Activated CD4-positive, alpha-beta T cell treated with anti-CD3 and anti-CD28 coated beads for 36 hours (primary cell): Measurements from ENCODE around the gene CDK14. TPM values are rescaled to one million over a fixed set of nuclear protein-coding genes. Genes with fewer than 3 reads are reported as not detected.

ENCODE experiments used
- ATAC-seq: fragments of 200-7000 bp; cut with Tn5 transposase; one replicate; pipeline ENCODE4 v1.10.0; 2021; ENCODE audit warnings: mild to moderate bottlenecking, moderate library complexity
- CTCF ChIA-PET: fragments of 350-600 bp; sonication (Branson Sonifier 250); formaldehyde crosslinking; loops from one replicate; lab custom pipeline; 2021; ENCODE audit warnings: antibody characterized with exemption; lab: Charles Lee
- POLR2A ChIA-PET: fragments of 350-600 bp; sonication (Branson Sonifier 250); formaldehyde crosslinking; loops from one replicate; lab custom pipeline; 2021; ENCODE audit warnings: antibody characterized with exemption, inconsistent platforms; lab: Charles Lee
- DNase-seq: peaks from one replicate; pipeline ENCODE4 v3.0.0-alpha.2; 2020
- H3K27ac Mint-ChIP-seq: one replicate; pipeline ENCODE4 v1.8.0; 2021; ENCODE audit warnings: mixed read lengths
- H3K27me3 Mint-ChIP-seq: one replicate; pipeline ENCODE4 v1.8.0; 2021; ENCODE audit warnings: mixed read lengths
- H3K36me3 Mint-ChIP-seq: one replicate; pipeline ENCODE4 v1.8.0; 2021; ENCODE audit warnings: low read depth, mixed read lengths
- H3K4me1 Mint-ChIP-seq: one replicate; pipeline ENCODE4 v1.8.0; 2021; ENCODE audit warnings: mixed read lengths
- H3K4me3 Mint-ChIP-seq: one replicate; pipeline ENCODE4 v1.8.0; 2021; ENCODE audit warnings: mild to moderate bottlenecking, moderate library complexity, mixed read lengths
- H3K9me3 Mint-ChIP-seq: one replicate; pipeline ENCODE4 v1.8.0; 2021; ENCODE audit warnings: low read depth, mixed read lengths
- intact Hi-C, 2 experiments: fragments of 100-400 bp; cut with DNase I in 1 of 2; cut with micrococcal nuclease in 1 of 2; formaldehyde crosslinking; loops; one replicate each; pipeline versions ENCODE4 v1.14.2 to v1.15.1; 2022 to 2024; cut with DNase I, micrococcal nuclease
- total RNA-seq, 2 experiments: library from RNA; stranded (reverse); gene quantifications; one replicate each; pipeline ENCODE4 v1.2.3, GENCODE V29; 2021

Gene CDK14
- total RNA-seq, 2 experiments from 2014 or later: 0.80 to 0.84 TPM

DNA sequence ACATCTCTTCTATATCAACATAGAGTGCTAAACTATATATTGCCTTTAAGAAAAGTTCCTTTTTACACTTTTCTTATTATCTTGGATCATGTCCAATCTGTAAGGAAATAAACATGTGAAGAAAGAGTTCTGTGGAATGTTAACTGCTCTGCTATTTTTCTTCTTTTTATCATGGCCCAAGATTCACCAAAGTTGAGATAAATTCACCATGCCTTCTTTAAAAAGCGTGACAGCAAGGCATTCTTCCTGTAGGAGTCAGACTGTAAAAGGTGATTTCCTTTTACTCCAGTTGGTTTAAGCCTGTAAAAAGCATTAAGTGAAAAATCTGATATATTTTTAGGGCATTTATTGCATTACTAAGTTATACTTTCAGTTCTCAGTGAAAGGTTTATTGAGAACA, 502.4 kb downstream of the CDK14 start:
- ATAC-seq (no peak), DNase-seq (no peak)
- intact Hi-C loops: no loop called here
- Mint-ChIP-seq H3K36me3 (no peaks in the 10 kb centered on the region), H3K9me3 (no peaks in the 10 kb centered on the region), H3K27me3 (no peaks in the 10 kb centered on the region), H3K4me1 (no peaks in the 10 kb centered on the region), H3K27ac (no peak overlapping the region), H3K4me3 (no peak overlapping the region)
- ChIA-PET POLR2A (no interaction called here), CTCF (no interaction called here)

DNA sequence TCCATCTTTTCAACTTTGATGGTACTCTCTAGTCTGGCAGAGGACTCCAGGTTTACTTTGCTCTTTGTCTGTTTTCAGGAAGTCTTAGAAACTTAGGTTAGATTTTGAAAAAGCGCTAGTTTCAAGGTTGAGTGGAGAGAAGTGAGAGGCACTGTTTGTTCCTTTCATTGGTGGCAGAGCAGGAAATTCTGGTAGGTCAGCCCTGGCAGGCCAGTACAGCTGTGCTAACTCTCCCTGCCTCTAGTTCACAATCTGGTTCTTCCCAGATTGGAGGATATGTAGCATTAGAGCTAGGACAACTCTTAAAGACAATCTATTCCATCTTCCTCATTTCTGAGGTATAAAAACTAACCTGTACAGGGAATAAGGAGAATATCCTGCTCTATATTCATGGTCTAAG, 507.2 kb downstream of the CDK14 start:
- Mint-ChIP-seq H3K4me3 (no peak overlapping the region), H3K4me1 (no peaks in the 10 kb centered on the region), H3K27ac (no peak overlapping the region), H3K36me3 (no peaks in the 10 kb centered on the region), H3K27me3 (no peaks in the 10 kb centered on the region), H3K9me3 (no peaks in the 10 kb centered on the region)
- no peak for DNase-seq
- no peak for ATAC-seq
- POLR2A ChIA-PET: no interaction called here
- CTCF ChIA-PET: no interaction called here
- intact Hi-C loops: no loop called here

DNA sequence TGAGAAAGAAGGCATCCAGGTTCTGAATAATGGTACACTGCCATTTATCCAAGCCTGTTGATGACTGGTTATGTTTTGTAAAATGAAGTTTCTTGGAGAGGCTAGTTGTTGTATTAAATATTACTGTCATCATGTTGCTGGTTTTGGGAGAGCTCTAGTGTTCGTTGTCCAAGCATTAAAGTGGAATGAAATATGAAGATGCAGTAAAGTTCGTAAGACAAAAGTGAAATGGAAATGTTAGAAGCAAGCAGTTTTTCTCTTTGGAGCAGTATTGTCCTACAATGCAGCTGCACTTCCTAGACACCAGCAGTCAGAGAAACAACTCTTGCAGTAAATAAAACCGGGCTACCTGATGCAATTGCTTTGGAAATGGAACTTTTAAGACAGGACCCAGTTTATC, 511.3 kb downstream of the CDK14 start:
- Mint-ChIP-seq H3K4me3 (no peak overlapping the region), H3K4me1 (no peaks in the 10 kb centered on the region), H3K9me3 (no peaks in the 10 kb centered on the region), H3K27me3 (no peaks in the 10 kb centered on the region), H3K27ac (no peak overlapping the region), H3K36me3 (no peaks in the 10 kb centered on the region)
- ChIA-PET CTCF (no interaction called here), POLR2A (no interaction called here)
- DNase-seq (no peak), ATAC-seq (no peak)
- intact Hi-C loops: no loop called here

DNA sequence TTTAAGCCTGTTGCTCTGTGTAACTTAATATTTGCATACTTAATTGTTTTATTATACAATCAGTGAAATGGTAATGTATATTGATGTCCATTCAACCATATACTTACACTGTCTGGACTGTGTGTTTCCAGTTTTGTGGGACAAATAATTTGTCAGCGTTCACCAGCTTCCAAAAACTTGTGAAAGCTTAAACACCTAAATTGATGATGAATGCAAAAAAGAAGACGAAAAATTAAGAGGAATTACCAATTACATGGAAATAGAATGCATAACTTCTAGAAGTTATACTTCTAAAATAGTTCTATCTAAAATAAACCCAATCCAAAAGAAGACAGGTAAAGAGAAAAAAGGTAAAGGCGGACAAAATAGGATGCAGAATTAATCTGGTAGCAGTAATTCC, 513.1 kb downstream of the CDK14 start:
- Mint-ChIP-seq H3K9me3 (no peaks in the 10 kb centered on the region), H3K27ac (no peak overlapping the region), H3K4me3 (no peak overlapping the region), H3K27me3 (no peaks in the 10 kb centered on the region), H3K4me1 (no peaks in the 10 kb centered on the region), H3K36me3 (no peaks in the 10 kb centered on the region)
- POLR2A ChIA-PET: no interaction called here
- CTCF ChIA-PET: no interaction called here
- ATAC-seq (no peak), DNase-seq (no peak)
- intact Hi-C loops: no loop called here

DNA sequence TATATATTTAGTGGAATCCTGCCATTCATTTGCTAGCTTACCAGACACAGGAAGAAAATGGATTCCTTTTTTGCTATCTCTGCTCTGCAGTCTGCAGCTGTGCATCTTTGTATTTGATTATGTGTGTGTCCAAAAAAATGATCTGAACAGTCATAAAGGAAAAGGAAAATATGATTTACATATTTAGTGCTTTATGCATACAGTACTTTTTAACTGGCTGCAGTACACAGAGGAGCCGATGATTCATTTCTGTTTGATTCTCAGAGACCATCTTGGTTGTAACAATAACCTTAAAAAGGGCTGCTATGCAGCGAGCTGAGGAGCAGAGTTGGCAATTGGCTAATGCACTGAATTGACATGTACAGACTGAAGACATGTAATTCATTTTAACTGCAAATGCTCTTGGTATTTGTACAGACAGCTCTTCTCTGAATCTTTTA, 516.8 kb downstream of the CDK14 start:
- POLR2A ChIA-PET: no interaction called here
- no peaks in the 10 kb centered on the region for H3K36me3 Mint-ChIP-seq
- H3K4me1 Mint-ChIP-seq: no peaks in the 10 kb centered on the region
- intact Hi-C loops: no loop called here
- no peaks in the 10 kb centered on the region for H3K9me3 Mint-ChIP-seq
- H3K27ac Mint-ChIP-seq: no peak overlapping the region
- ATAC-seq (peak; percentile 9), DNase-seq (no peak)
- no peak overlapping the region for H3K4me3 Mint-ChIP-seq
- CTCF ChIA-PET: no interaction called here
- H3K27me3 Mint-ChIP-seq: no peaks in the 10 kb centered on the region

DNA sequence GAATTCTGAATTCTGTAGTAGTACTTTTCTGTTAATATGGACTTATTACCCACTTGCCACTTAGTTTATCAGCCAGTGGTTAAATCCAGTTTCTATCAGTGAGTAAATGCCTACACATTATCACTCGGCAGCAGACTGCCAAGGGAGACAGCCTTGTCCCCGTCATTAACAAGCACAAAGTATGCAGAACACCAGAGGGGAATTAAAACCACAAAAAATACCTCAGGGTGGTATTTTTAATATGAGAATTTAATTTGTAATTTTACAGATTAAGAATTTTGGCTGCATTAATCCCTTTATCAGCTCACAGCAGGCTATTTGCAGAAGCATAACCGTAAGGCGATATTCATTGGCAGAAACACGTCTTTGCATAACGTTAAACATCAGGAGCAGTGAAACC, 518.1 kb downstream of the CDK14 start:
- ATAC-seq: no peak
- Mint-ChIP-seq H3K4me1 (no peaks in the 10 kb centered on the region), H3K9me3 (no peaks in the 10 kb centered on the region), H3K27ac (no peak overlapping the region), H3K27me3 (no peaks in the 10 kb centered on the region), H3K4me3 (no peak overlapping the region), H3K36me3 (no peaks in the 10 kb centered on the region)
- ChIA-PET POLR2A (no interaction called here), CTCF (no interaction called here)
- DNase-seq: no peak
- intact Hi-C loops: no loop called here

DNA sequence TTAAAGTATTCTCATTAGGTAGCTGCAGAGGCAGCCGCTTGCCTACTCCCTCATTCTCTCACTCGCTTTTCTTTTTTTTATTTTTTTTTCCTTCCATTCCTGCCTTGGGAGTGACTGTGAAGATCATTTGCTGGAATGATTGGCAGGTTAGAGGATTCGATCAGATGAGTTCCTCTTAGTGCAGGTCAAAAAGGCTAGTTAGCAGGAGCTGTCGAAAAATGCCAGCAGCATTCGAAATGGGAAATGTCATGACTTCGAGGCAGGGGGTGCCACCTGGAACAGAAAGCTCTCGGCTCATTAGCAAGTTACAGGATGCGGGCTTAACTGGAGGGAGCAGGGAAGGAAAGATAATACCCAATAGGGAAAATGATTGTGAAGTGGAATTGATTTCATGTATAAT, 530.6 kb downstream of the CDK14 start:
- no peaks in the 10 kb centered on the region for H3K36me3 Mint-ChIP-seq
- no peak overlapping the region for H3K27ac Mint-ChIP-seq
- CTCF ChIA-PET: interaction anchor here (0.6 kb wide), 1 partner anchor 846 kb away, joined by 4 read pairs; no protein-coding TSS in a partner anchor
- no peaks in the 10 kb centered on the region for H3K9me3 Mint-ChIP-seq
- no peaks in the 10 kb centered on the region for H3K4me1 Mint-ChIP-seq
- H3K4me3 Mint-ChIP-seq: no peak overlapping the region
- POLR2A ChIA-PET: no interaction called here
- ATAC-seq: no peak
- no peak for DNase-seq
- intact Hi-C loops: no loop called here
- H3K27me3 Mint-ChIP-seq: no peaks in the 10 kb centered on the region

DNA sequence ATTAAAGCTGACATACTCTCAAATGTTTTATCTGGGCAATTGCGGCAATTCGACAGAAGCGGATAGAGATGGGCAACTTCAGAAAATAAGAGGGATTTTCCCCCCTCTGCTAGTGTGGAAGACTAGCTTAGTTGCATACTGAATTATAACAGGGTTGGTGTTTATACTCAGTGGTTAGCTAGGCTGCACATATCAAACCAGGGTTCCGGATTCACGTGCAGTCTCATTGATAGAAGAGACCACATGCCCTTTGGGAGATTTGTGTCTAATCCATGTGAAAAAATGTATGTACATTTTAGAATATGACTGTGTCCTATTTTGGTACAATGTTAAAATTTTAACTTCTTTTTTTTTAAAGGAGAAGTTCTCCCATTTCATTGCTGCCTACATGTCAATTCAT, 531.2 kb downstream of the CDK14 start:
- no peaks in the 10 kb centered on the region for H3K27me3 Mint-ChIP-seq
- ATAC-seq (no peak), DNase-seq (no peak)
- no peaks in the 10 kb centered on the region for H3K4me1 Mint-ChIP-seq
- POLR2A ChIA-PET: no interaction called here
- intact Hi-C loops: no loop called here
- CTCF ChIA-PET: no interaction called here
- H3K4me3 Mint-ChIP-seq: no peak overlapping the region
- H3K36me3 Mint-ChIP-seq: no peaks in the 10 kb centered on the region
- no peak overlapping the region for H3K27ac Mint-ChIP-seq
- H3K9me3 Mint-ChIP-seq: no peaks in the 10 kb centered on the region

DNA sequence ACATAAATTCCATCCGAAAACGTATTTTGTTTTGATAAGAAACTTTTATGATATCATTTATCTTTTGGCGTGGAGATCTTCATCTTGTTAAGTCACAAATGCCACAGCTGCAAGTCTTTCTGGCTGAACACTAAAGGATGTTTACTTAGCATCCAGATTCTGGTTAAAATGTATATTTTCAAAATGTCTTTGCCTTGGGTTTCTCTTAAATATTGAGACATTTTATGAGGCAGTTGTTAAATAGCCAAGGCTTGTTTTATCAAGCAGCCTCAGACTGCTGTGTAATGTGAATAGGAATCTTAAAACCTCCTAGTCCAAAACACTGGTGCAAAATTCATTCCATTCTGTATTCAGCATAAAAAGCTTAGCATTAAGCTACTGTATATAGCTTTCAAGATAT, 531.8 kb downstream of the CDK14 start:
- ChIA-PET CTCF (no interaction called here), POLR2A (no interaction called here)
- Mint-ChIP-seq H3K4me3 (no peak overlapping the region), H3K27me3 (no peaks in the 10 kb centered on the region), H3K36me3 (no peaks in the 10 kb centered on the region), H3K27ac (no peak overlapping the region), H3K9me3 (no peaks in the 10 kb centered on the region), H3K4me1 (no peaks in the 10 kb centered on the region)
- ATAC-seq: no peak
- no peak for DNase-seq
- intact Hi-C loops: no loop called here

DNA sequence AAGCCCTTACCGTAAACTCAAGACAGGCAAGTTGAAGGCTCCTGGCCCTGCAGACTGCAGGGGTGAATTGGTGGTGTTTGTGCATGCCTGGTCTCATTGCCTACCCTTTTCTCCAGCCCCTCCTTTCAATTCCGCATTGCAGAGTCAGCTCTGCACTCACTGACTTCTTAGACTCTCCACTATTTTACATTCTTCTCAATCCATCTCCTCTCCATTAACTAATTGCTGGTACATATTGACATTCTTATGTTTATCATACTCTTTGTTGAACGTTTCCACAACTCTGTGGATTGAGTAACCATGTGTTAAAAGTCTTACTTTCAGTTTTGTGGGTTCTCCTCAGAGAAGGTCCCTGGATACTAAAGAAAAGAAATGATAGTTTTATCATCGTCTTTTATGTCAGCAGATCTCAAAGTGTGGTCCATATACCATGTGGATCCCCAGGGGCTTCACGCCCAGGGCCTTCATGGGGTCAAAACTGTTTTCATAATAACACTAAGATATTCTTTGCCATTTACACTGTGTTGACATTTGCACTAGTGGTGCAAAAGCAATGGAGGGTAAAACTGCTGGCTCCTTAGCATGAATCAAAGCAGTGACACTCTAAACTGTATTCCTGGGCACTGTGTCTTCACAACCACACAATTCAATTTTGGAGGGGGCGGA, 532.7 kb downstream of the CDK14 start:
- ChIA-PET CTCF (interaction anchor here (1.0 to 2.2 kb wide), 2 partner anchors 9 to 16 kb away, joined by 3 to 4 read pairs; no protein-coding TSS in a partner anchor), POLR2A (no interaction called here)

DNA sequence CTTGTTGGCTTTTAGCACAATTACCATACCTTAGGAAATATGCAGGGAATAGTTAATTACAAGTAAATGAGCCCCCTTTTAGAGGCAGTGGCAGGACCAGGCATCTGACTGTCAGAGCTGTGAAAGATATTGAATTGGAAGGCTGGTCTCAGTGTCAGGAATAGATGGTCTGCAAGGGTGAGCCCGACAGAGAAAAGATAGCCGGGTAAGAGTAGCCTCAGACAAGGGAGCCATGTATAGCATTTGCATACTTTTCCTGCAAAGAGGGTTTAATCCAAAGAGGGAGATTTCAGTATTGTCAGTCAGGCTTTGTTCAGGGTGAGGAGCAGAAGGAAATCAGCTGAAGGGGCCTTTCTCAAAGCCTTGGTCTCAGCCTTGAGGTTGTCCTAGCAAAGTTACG, 539.2 kb downstream of the CDK14 start:
- no peaks in the 10 kb centered on the region for H3K27me3 Mint-ChIP-seq
- H3K4me3 Mint-ChIP-seq: no peak overlapping the region
- ChIA-PET CTCF (interaction anchor here (0.6 kb wide), 1 partner anchor 740 kb away, joined by 3 read pairs; no protein-coding TSS in a partner anchor), POLR2A (no interaction called here)
- no peaks in the 10 kb centered on the region for H3K9me3 Mint-ChIP-seq
- no peaks in the 10 kb centered on the region for H3K4me1 Mint-ChIP-seq
- DNase-seq (no peak), ATAC-seq (no peak)
- no peak overlapping the region for H3K27ac Mint-ChIP-seq
- H3K36me3 Mint-ChIP-seq: no peaks in the 10 kb centered on the region
- intact Hi-C loops: no loop called here

More for the DNA sequence above, 532.7 kb downstream of the CDK14 start:
- DNase-seq: no peak
- H3K27ac Mint-ChIP-seq: no peak overlapping the region
- H3K27me3 Mint-ChIP-seq: no peaks in the 10 kb centered on the region
- no peaks in the 10 kb centered on the region for H3K9me3 Mint-ChIP-seq
- no peak for ATAC-seq
- intact Hi-C loops: no loop called here
- H3K4me1 Mint-ChIP-seq: no peaks in the 10 kb centered on the region
- no peak overlapping the region for H3K4me3 Mint-ChIP-seq
- no peaks in the 10 kb centered on the region for H3K36me3 Mint-ChIP-seq

DNA sequence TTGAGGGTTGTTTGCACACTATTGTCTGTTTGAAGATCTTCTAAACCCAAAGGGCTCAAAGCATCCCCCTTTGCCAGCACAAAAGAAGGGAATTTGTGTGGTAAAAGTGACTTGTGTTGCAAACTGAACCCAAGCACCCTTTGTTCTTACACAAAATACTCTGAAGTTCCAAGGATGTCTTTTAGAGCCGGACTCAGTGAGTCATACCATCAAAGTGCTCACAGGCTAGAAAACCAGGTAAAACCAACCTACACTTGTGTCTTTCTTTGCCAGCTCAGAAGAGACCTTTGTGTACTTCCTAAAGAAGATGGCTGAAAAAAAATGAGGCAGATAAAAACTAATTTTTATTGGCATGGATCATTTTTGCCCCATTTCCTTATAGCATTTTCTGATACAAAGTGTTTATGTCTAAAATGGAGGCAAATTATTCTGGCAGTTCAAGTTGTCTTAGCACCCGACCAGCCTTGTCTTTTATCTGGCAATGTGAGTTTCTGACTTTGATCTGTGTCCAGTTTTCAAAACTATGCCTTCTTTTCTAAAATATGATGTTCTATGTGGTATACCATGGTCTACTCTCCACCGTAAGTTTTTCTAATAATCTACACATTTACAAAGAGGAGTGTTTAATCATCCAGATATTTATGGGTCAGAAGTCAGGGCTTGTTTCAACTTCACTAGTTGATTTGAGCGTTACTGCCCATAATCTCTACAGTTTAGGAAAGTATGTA, 539.7 kb downstream of the CDK14 start:
- Mint-ChIP-seq H3K36me3 (no peaks in the 10 kb centered on the region), H3K27me3 (no peaks in the 10 kb centered on the region), H3K9me3 (no peaks in the 10 kb centered on the region), H3K4me3 (no peak overlapping the region), H3K27ac (no peak overlapping the region), H3K4me1 (no peaks in the 10 kb centered on the region)
- intact Hi-C loops: no loop called here
- ChIA-PET POLR2A (no interaction called here), CTCF (interaction anchor here (0.6 kb wide), 1 partner anchor 740 kb away, joined by 3 read pairs; no protein-coding TSS in a partner anchor)
- DNase-seq (no peak), ATAC-seq (no peak)
